OCI-M2 (cell line): ENCODE data around the gene ANKRD33.
"Not testable (repeated sequence)": the region's sequence is repeated elsewhere in the genome, so short reads cannot be mapped to it uniquely, and the experiment has no call there.

Experiments used
- DNase-seq: peaks from one replicate; lab custom pipeline; 2025; ENCODE audit not compliant: unreplicated experiment; lab: John Stamatoyannopoulos, UW

Gene ANKRD33

DNA sequence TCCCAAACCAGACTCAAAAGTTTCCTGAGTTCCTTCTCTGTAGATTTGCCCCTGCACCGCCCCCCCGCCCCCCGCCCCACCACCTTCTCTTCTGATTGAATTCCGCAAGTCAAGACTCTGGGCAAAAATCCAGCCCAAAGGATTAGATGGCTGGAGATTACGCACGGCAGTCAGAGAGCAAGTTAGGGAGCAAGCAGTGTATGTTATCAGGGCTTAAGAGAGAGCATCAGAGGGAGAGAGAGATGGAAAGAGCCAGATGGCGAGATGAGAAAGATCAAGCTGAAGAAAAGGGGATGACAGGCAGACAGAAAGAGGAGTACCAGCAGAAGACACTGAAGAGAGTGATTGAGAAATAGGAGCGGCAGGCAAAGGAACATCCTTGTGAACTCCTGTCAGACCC lies 13.9 kb upstream of the ANKRD33 start:
- no peak for DNase-seq

DNA sequence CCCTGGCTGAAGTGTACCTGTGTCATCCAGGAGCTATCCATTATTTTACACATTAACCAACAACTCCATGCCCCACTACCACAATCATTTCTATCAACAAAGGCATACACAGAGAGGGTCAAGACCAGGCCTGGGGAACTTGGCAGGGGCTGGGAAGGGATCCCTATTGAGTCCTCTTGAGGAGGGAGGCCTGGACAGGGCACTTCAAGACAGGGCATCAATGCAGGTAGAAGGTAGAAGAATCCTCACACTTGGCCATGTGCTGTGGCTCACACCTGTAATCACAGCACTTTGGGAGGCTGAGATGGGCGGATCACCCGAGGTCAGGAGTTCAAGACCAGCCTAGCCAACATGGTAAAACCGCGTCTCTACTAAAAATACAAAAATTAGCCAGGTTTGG lies 13.4 kb upstream of the ANKRD33 start:
- DNase-seq, result no peak

DNA sequence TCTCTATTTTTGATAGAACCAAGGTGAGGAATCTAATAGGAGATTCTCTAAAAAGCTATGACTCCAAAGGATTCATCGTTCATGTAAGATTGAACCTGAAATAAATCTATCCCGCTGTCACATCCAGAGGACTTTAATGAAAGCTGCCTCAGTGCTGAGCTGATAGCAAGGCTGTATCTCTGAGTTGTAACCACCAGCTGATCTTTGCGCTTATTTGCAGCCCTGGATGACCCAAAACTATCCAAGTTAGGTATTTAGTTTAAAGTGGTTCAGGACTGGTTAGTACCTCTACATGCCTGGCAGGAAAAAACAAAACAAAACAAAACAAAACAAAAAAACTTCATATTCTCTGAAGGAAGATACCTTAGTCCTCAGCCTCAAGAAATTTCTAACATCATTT lies 8.8 kb upstream of the ANKRD33 start:
- DNase-seq, result no peak

DNA sequence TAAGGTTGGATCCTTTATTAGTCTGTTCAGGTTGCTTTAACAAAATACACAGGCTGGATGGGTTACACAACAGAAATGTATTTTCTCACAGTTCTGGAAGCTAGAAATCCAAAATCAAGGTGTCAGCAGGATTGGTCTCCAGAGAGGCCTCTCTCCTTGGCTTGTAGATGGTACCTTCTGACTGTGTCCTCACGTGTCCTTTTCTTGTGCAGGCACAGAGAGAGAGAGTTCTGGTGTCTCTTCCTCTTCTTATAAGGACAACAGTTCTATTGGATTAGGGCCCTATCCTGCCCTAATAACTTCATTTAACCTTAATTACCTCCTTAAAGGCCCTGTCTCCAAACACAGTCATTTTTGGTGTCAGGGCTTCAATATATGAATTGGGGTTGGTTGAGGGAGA lies 4.6 kb upstream of the ANKRD33 start:
- DNase-seq, result no peak

DNA sequence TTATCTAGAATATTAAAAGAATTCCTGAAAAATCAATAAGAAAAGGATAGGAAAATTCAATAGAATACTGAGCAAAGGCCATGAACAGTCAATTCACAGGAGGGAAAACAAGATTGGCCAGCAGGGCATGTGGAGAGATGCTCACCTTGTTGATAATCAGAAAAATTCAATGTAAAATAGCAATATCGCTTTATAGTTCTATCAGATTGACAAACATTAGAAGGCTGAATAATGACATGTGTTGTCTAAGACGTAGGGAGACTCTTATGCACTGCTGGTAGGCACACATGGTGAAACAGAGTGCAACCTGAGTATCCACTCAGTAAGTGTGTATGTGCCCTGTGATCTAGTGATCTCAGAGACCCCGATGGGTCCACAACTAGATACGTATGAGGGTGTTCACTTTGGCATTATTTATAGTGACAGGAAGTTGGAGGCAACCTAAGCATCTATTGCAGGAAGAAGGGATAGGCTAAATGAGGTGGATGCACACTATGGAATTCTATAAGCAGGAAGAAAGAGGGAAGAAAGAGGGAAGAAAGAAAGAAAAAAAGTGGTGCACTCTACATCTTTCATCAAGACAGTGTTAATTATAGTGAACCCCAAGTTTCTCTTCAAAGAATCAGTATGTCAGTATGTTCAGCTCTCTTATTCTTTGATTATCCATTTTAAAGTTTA lies 3.8 kb upstream of the ANKRD33 start:
- no peak for DNase-seq

DNA sequence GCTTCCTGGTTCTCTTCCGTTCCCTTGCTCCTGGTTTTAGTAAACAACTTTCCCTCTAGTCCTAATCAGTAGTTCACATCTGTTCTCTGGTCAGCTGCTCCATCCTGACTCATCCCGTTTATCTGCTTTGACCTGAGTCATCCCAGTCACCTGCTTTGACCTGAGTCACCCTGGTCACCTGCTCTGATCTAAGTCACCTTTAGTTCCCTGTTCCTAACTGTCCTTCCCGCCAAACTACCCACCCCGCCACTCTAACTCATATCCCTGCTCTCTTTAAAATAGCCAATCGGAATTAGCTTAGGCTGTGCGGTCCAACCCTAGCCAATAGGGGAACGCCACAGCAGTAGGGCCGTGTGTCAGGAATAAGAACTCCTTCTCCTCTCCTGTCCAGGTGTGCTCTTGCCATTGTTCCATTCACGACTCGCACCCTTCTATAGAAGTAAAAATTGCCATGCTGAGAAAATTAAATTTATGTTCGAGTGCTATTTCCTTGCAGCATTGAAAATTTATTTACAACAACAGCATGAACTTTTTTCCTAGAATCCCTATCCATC lies 3.1 kb upstream of the ANKRD33 start:
- no peak for DNase-seq

DNA sequence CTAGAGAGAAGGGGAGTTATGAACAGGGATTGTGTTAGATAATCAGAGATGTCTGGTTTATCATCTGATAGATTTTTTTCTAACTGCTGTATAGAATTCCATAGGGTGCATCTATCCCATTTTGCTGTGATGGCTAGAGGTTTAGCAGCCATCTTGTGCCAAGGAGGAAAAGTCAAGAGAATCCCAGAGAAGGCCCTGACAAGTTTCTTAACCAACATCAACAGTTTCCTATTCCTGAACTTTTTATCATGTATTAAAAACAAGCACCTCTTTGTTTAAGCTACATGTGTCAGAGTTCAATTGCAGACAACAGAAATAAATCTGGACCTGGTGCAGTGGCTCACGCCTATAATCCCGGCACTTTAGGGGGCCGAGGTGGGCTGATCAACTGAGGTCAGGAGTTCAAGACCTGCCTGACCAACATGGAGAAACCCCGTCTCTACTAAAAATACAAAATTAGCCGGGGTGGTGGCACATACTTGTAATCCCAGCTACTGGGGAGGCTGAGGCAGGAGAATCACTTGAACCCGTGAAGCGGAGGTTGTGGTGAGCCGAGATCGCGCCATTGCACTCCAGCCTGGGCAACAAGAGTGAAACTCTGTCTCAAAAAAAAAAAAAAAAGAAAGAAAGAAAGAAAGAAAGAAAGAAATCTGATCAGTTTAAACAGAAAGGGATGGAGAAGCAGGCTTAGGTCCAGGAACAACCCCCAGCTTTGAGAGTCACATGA lies 2.4 kb upstream of the ANKRD33 start:
- not testable (repeated sequence) for DNase-seq

DNA sequence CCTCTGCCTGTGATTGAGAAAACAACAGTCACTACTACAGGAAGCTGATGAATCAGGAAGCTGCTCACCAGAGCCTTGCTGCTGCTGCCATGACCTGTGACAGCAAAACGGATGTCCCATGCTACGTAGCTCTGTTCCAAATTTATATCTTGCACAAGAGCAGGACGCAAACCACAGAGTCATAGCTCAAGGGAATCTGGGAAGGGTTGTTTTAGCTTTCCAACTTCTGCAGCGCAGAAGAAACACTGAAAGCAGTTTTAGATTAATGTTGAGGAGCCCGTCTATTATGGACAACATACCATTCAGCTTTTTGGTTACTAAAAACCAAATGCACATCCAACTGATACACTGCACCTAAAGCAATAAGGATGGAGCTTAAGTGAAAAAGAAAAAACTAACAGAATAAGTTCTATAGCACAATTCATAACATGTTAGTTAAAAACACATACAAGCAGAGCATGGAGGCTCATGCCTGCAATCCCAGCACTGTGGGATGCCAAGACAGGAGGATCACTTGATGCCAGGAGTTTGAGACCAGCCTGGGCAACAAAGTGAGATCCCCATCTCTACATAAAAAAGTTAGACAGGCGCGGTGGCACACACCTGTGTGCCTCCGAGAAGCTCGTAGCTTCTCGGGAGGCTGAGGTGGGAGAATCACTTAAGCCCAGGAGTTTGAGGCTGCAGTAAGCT lies 1.7 kb upstream of the ANKRD33 start:
- DNase-seq, result no peak

DNA sequence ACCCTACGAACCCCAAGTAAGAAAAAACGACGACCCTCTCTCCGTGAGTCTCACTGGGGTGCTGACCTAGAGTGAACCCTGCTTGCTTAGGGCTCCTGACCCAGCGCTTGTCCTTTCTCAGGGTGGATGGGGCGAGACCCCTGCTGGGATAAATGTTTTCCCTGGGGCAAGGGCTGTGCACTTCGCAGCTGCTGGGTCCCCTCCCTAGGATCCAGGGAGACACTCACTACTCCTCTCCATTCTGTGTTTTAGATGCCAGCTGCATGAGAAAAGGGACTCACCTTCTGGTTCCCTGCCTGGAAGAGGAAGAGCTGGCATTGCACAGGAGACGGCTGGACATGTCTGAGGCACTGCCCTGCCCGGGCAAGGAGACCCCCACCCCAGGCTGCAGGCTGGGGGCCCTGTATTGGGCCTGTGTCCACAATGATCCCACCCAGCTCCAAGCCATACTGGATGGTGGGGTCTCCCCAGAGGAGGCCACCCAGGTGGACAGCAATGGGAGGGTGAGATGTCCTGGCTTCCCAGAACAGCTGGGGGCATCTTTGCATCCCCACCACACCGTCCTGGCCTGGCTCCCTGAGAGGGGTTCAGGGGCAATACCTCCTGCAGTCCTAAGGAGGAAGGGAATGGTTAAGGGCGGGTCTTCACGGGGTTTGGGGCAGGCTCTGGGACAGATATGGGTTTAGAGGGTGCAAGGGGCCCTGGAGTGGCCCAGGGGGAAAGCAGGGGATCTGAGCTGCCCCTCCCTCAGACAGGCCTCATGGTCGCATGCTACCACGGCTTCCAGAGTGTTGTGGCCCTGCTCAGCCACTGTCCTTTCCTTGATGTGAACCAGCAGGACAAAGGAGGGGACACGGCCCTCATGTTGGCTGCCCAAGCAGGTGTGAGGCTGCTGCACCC lies 663 bp downstream of the ANKRD33 start:
- no peak for DNase-seq

DNA sequence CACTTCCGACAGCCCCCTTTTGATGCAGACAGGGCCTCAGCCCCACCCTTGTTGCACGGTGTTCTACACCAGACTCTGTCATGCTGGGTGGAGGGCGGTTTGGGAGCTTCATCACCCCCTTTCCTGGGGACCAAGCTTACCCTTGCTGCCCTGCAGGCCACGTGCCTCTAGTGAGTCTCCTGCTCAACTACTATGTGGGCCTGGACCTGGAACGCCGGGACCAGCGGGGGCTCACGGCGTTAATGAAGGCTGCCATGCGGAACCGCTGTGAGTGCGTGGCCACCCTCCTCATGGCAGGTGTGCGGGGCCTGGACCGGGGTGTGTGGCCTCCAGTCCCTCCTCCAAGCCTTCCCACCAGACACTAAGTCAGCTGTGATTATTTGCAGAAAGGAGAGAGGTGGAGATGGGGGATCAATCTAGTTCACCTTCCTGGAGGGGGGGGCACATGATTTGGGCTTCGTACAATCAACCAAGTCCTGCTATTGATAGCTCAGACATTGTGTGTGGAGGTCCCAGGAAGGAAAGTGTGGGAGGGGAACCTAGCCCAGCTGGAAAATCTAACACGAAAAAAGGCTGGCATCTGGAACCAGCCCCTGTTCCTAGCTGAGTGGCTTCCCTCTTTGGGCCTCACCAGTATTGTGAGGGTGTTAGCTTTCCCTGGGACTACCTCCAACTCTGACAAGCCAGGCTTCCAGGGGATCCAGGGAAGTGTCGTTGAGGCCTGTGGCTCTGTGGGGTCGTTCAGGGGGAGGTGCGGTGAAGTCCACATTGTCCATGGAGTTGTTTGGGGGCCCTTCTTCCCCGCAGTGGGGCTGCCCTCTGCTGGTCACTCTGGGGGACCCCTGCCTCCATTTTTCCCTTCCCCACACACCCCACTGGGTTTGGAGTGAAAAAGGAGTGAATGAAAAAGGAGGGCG lies 1.6 kb downstream of the ANKRD33 start:
- DNase-seq, result no peak

DNA sequence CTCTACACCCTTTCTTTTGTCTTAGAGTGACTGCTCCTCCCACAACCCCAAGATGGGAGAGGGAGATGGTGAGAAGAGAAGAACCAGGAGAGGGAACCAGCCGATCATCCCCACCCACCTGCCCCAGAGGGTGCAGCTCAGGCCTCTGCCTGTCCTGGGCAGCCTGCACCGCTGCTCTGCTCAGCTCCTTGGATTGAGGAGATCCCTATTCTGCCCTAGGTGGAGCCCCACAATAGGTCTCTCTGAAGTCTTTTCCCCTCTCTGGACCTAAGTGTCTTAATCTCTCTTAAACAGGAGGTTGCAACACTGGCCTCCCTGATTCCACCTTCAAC lies 2.2 kb downstream of the ANKRD33 start:
- no peak for DNase-seq

DNA sequence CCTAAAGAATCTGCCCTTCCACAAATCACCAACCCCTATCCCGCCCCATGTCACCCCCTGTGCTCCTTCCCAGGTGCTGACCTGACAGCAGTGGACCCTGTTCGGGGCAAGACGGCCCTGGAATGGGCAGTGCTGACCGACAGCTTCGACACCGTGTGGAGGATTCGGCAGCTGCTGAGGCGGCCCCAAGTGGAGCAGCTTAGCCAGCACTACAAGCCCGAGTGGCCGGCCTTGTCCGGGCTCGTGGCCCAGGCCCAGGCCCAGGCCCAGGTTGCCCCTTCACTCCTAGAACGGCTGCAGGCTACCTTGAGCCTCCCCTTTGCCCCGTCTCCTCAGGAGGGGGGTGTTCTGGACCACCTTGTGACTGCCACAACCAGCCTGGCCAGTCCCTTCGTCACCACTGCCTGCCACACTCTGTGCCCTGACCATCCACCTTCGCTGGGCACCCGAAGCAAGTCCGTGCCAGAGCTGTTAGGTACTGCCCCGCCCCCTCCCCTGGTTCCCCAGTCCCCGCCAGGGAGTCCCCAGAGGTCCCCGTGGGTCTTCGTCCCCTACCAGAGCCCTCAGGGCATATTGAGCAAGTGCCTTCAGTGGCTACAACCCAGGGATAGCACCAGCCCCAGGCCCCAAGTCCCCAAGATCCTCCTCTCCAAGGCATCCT lies 2.7 kb downstream of the ANKRD33 start:
- no peak for DNase-seq

DNA sequence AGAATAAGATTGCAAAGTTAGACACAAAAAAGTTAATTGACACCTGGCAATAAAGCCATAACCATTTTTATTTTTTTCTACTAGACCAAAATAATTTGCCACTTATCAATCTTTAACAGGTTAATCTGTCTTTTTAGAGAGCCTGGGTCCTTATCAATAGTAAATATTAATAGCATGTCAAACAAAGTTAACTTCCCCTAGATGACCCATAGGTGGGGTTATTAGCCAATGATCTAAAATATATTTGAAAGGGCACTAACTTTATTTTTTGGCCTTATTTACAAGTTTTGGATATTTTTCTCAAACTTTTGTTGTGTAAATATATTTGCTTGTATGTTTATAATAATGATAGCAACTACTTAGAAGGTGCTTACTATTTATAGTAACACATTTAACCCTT lies 3.9 kb downstream of the ANKRD33 start:
- DNase-seq, result no peak

DNA sequence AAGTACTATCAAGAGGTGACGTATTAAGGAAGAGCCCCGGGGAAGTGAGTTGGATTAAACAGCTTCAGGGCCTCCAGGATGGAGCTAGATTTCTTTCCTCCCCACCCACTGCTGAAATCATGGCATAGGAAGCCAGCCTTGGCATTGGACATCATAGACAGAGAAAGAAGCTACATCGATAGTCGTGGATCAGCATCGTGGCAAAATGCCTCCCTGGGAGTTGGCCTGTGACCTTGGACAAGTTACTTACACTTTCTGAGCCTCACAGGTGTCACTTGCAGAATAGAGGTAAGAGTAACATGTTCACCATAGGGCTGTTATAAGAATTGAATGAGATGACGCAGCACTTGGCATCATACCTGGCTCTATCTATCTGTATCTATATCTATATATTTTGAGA lies 5.9 kb downstream of the ANKRD33 start:
- no peak for DNase-seq

DNA sequence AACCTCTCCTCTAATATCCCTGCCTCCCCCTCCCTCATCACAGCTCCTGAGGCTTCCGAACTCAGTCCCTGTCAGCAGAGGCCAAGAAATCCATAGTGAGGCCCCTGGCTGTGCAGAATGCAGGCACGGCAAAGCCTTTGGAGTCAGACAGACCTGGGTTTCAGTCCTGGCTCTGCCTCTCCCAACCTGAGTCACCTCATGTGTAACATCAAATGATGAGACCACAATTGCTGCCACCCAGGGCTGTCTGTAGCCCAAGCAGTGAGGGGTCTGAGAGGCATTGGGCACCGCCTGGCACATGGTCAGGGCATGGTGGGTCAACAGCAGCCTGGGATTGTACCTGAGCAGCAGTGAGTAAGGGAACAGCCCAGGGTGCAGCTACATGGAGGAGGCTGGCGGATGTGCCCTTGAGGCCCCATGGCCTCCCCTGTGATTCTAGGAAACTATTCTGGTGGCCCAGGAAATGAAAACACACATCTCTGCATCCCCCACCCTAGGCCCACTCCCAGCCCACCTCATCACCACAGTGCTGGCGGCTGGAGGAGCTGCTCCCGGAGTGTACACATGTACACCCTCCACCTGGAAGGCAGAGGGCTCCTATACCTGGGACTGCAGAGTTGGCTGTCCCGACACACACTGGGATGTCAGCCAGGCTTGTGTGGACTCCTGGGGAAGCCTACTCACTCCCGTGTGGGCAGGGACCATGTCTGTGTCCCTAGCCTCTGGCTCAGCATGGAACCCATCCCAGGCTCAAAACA lies 7.7 kb downstream of the ANKRD33 start:
- no peak for DNase-seq

DNA sequence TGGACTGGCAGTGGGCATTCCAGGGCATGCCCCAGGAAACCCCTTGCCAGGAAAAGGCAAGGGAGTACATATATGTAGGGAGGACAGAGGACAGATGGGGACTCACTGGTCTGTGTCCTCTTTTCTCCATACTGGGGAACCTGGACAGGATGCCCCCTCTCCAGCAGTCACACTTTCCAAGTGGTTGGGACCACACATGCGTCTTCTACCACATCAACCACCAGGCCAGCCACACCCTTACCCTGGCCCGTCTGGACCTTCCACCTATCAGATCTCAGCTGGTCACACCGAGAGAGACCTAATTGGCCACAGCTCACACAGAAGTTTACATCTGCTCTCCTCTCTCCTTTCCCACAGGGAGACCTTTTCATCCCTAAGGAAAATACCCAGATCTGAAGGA lies 8.3 kb downstream of the ANKRD33 start:
- DNase-seq, result no peak

DNA sequence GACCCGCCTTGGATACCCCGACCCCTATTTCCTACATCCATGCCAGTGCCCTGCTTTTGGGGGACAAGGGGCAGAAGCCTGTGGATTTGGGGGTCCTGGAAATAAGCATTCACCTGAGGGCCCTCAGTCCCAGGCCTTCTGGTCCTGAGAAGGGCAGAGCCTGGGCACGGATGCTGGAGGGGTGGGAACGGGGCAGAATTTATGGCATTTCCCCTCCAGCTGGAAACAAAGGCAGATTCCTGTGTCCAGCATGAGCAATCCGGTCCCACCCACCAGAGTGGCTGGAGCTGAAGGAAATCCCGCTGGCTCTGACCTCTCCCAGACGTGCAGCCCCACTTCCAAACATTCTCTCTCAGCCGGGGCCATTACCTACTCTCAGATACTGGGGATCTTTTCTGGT lies 9.3 kb downstream of the ANKRD33 start:
- DNase-seq, result no peak

DNA sequence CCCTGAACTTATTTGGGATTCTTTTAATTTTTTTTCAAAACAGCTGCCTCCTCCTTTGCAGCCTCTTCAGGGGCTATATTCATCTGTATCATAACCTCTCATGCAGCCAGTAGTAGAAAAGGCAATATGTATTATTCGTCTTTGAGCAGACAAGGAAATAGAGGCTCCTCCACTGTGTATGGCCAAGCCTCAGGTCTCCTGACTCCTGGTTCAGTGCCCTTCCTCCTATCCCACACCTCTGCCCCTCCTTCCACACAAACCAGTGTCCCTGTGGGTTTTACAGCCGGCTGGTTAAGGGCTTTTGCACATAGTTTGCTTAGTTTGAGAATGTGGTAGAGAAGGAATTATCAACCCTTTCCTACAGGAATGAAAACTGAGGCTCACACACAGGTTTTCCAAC lies 10.6 kb downstream of the ANKRD33 start:
- DNase-seq, result no peak

DNA sequence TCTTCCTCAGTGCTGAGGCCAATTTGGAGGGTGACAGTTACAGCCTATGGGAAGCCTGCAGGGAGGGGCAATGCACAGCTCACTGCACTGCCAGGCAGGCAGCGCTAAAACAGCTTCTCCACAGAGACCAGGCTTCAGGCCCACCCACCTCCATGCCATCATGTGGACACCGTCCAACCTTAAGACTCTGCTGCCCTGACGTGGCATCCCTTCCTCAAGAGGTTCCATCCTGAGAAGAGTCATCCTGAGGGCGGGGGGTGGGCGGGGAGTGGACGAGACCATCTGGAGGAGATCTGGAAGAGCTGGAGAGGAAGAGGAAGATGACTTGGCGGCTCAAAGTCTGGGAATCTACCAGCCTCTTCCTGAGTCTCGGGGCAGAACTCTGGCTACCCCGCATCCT lies 11.0 kb downstream of the ANKRD33 start:
- no peak for DNase-seq
